Esophagus muscularis mucosa (tissue), 4 donors: ENCODE data around the gene CRYGN.

Experiments
- EP300 ChIP-seq: sonication (generic); formaldehyde crosslinking; IDR thresholded peaks from one replicate; pipeline ENCODE4 v1.6.1; 2017; ENCODE audit warnings: antibody characterized with exemption
- POLR2A ChIP-seq: fragments of 450-650 bp; IDR thresholded peaks from one replicate; pipeline ENCODE4 v1.6.1; 2017; ENCODE audit warnings: antibody characterized with exemption, moderate library complexity, mild to moderate bottlenecking, low read depth
- POLR2AphosphoS5 ChIP-seq, 2 donors: sonication (generic); formaldehyde crosslinking; IDR thresholded peaks; one replicate each; pipeline ENCODE4 v1.6.1; 2017; ENCODE audit warnings: antibody characterized with exemption in 2 of 2
- TF ChIP-seq, protein P1 (sequence below), 3 experiments: fragments of 200-600 bp in 2 of 3; fragments of 450-650 bp in 1 of 3; sonication (generic) in 2 of 3; IDR thresholded peaks; one replicate each; pipeline ENCODE4 v1.5.1; 2017 to 2019; ENCODE audit warnings: antibody characterized with exemption in 3 of 3, mild to moderate bottlenecking in 2 of 3, moderate library complexity in 1 of 3

DNA sequence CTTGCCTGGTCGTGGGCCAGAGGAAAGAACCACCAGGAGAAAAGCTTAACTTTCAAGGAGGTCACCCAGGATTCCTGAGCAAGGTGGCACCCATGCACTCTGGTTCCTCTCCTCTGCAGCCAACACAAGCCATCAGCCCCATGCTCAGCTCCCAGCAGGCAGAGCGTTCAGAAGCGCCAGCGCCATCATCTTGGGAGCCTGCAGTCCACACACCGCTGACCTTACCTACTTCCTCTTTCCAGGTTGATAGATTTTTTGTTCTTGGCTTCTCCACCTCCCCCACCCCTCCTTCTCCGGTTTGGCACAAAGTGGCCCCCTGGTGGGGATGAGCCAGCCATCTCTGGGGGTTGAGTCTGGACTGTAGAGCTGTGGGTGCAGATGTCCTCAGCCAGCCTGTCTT lies 28.4 kb downstream of the CRYGN start:
- TF ChIP-seq, protein P1, sequence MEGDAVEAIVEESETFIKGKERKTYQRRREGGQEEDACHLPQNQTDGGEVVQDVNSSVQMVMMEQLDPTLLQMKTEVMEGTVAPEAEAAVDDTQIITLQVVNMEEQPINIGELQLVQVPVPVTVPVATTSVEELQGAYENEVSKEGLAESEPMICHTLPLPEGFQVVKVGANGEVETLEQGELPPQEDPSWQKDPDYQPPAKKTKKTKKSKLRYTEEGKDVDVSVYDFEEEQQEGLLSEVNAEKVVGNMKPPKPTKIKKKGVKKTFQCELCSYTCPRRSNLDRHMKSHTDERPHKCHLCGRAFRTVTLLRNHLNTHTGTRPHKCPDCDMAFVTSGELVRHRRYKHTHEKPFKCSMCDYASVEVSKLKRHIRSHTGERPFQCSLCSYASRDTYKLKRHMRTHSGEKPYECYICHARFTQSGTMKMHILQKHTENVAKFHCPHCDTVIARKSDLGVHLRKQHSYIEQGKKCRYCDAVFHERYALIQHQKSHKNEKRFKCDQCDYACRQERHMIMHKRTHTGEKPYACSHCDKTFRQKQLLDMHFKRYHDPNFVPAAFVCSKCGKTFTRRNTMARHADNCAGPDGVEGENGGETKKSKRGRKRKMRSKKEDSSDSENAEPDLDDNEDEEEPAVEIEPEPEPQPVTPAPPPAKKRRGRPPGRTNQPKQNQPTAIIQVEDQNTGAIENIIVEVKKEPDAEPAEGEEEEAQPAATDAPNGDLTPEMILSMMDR (IDR thresholded peaks at IDR 0.05), result no peak
- TF ChIP-seq POLR2AphosphoS5 (IDR thresholded peaks at IDR 0.05), result no peak
- no peak for TF ChIP-seq POLR2A
- no peak for TF ChIP-seq EP300
